ENCODE results near the gene CRKL.

CRKL gene

GRCh38 chr22:20931126-20931654 is 14.0 kb downstream of the CRKL start:
- in situ Hi-C loops (cut with HindIII; ENCODE audit: low sequenced_read_pairs): loop anchor here (25.0 kb wide), 1 partner anchor 119 kb away; no protein-coding TSS in a partner anchor

GRCh38 chr22:20933910-20934309 is 16.7 kb downstream of the CRKL start:
- in situ Hi-C loops (cut with HindIII; ENCODE audit: low sequenced_read_pairs): loop anchor here (25.0 kb wide), 1 partner anchor 122 kb away; no protein-coding TSS in a partner anchor

GRCh38 chr22:20935049-20935448 is 17.8 kb downstream of the CRKL start:
- in situ Hi-C loops (cut with HindIII; ENCODE audit: low sequenced_read_pairs): loop anchor here (25.0 kb wide), 1 partner anchor 123 kb away; no protein-coding TSS in a partner anchor

- in situ Hi-C loops (cut with HindIII; ENCODE audit: low sequenced_read_pairs): loop anchor here (25.0 kb wide), 1 partner anchor 124 kb away; no protein-coding TSS in a partner anchor
These were observed 18.8 kb downstream of the CRKL start for GRCh38 chr22:20935780-20936539.

- in situ Hi-C loops (cut with HindIII; ENCODE audit: low sequenced_read_pairs): loop anchor here (25.0 kb wide), 1 partner anchor 125 kb away; no protein-coding TSS in a partner anchor
These were observed 20.0 kb downstream of the CRKL start for GRCh38 chr22:20937031-20937793.

GRCh38 chr22:20937794-20938671 is 20.8 kb downstream of the CRKL start:
- in situ Hi-C loops (cut with HindIII; ENCODE audit: low sequenced_read_pairs): loop anchor here (25.0 kb wide), 1 partner anchor 126 kb away; no protein-coding TSS in a partner anchor

- in situ Hi-C loops (cut with HindIII; ENCODE audit: low sequenced_read_pairs): loop anchor here (25.0 kb wide), 1 partner anchor 127 kb away; no protein-coding TSS in a partner anchor
These were observed 22.4 kb downstream of the CRKL start for GRCh38 chr22:20939457-20940185.

- in situ Hi-C loops (cut with HindIII; ENCODE audit: low sequenced_read_pairs): loop anchor here (25.0 kb wide), 1 partner anchor 128 kb away; no protein-coding TSS in a partner anchor
These were observed 23.0 kb downstream of the CRKL start for GRCh38 chr22:20940186-20940651.

GRCh38 chr22:20940904-20941385 is 23.7 kb downstream of the CRKL start:
- in situ Hi-C loops (cut with HindIII; ENCODE audit: low sequenced_read_pairs): loop anchor here (25.0 kb wide), 1 partner anchor 129 kb away; no protein-coding TSS in a partner anchor

- in situ Hi-C loops (cut with HindIII; ENCODE audit: low sequenced_read_pairs): loop anchor here (25.0 kb wide), 1 partner anchor 130 kb away; no protein-coding TSS in a partner anchor
These were observed 25.1 kb downstream of the CRKL start for GRCh38 chr22:20942203-20942902.

GRCh38 chr22:20943104-20943933 is 26.1 kb downstream of the CRKL start:
- in situ Hi-C loops (cut with HindIII; ENCODE audit: low sequenced_read_pairs): loop anchor here (25.0 kb wide), 1 partner anchor 131 kb away; no protein-coding TSS in a partner anchor

- in situ Hi-C loops (cut with HindIII; ENCODE audit: low sequenced_read_pairs): loop anchor here (25.0 kb wide), 1 partner anchor 132 kb away; no protein-coding TSS in a partner anchor
These were observed 26.8 kb downstream of the CRKL start for GRCh38 chr22:20944042-20944441.

GRCh38 chr22:20945578-20945934 is 28.3 kb downstream of the CRKL start:
- in situ Hi-C loops (cut with HindIII; ENCODE audit: low sequenced_read_pairs): loop anchor here (25.0 kb wide), 1 partner anchor 133 kb away; no protein-coding TSS in a partner anchor

GRCh38 chr22:20946080-20946986 is 29.1 kb downstream of the CRKL start:
- in situ Hi-C loops (cut with HindIII; ENCODE audit: low sequenced_read_pairs): loop anchor here (25.0 kb wide), 1 partner anchor 134 kb away; no protein-coding TSS in a partner anchor

GRCh38 chr22:20946991-20947390 is 29.8 kb downstream of the CRKL start:
- in situ Hi-C loops (cut with HindIII; ENCODE audit: low sequenced_read_pairs): loop anchor here (25.0 kb wide), 1 partner anchor 135 kb away; no protein-coding TSS in a partner anchor

- in situ Hi-C loops (cut with HindIII; ENCODE audit: low sequenced_read_pairs): loop anchor here (25.0 kb wide), 1 partner anchor 136 kb away; no protein-coding TSS in a partner anchor
These were observed 31.2 kb downstream of the CRKL start for GRCh38 chr22:20948450-20948849.

Measured in DLD1 (cell line).